Ecto neural progenitor cell (in vitro differentiated cells): Measurements from ENCODE around the gene DHCR24.
A peak's percentile ranks its signal among the peaks of the same experiment; 100 is the strongest.

Experiments used
- DNase-seq: peaks from one replicate; pipeline ENCODE4 v3.0.0-alpha.2; 2018; ENCODE audit warnings: low spot score

DHCR24 gene

GRCh38 chr1:54864460-54865208 lies 22.4 kb downstream of the DHCR24 start:
- no peak for DNase-seq

DNA sequence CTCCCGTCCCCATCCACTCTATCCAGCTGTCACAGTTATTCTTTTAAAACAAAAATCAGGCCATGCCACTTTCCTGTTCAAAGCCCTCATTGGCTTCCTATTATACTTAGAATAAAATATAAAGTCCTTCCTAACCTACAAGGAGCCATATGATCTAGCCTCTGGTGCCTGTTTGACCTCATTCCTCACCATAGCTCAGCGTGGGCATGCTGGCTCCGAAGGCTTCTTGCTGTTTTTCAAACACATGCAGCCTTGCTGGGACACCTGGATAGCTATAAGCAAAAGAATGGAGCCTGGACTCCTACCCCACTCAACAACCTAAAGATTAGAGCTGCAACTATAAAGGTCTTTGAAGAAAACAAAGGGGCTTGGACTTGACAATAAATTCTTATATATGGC lies 23.7 kb downstream of the DHCR24 start:
- no peak for DNase-seq

DNA sequence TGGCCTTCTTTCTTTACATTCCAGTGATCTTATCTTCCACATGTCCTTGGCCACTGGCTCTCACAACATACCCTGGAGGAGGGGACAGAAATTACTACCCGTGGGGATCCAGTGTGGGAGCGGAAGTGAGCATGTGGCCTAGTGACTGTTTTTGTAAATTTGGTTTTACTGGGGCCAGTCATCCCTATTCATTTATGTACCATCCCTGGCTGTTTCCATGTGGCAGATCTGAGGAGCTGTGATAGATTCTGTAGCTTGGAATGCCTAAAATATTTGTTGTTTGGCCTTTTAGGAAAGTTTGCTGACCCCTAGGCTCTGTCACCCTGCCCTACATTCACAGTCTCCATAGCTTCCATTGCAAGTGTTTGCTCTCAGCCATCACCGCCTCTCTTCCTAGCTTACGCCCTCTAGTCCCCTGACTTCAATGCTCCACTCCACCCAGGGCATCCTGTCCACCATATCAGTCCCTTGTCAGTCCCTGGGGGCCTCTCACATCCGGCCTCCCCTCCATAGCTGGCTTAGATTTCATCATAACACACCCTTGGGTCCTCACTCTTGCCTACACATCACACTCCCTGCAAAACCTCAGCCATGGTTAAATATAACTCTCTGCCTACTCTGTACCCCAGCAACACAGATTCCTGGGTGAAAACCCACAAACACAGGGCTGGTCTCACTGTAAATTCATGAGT lies 25.8 kb downstream of the DHCR24 start:
- no peak for DNase-seq

DNA sequence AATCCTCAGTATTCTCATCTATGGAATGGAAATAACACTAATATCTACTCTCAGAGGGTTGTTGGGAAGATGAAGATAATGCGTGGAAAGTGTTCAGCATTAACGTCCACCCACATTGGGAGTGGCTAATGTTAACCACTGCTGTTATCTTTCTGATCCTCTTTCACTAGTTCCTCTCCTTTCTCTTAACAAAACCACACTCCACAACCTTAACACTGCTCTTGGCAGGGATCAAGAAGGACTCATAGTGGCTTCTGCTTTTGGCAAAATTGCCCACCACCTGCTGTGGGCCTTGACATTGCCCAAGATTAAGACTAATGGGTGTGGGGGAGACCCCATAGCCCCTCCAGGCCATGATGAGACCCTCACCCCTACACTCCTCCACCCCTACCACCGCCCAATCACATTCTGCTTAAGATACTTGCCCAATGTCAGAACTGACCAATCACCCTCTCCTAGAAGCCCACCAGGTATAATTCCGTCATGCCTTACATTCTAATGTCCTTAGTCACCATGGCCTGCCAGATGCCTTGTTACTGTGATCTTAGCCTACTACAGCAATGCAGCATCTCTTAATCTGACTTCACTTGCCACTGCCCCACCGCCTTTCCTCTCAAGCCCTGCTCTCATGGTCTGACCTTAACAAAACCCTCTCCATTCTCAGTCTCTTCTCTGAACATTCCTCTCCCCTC lies 27.1 kb downstream of the DHCR24 start:
- no peak for DNase-seq

- no peak for DNase-seq
Measured at GRCh38 chr1:54857746-54858561, 29.0 kb downstream of the DHCR24 start.

DNA sequence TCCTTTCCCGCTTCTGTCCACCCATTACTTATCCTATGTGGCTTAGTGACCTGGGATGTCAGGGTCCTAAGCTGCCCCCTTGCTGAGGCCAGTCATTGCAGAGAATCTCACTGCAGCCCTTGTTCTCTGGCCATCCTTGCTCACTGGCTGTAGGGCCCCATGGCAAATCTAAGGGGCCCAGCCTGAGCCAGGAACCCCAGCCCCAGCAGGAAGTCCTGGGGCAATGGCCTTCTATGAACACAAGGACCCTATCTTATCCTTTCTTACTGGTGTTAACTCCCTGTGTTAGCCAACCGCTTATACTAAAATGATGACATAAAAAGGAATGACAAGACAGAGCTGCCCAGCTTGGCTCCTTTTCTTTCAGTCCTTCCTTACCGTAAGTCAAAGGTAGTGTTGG lies 29.9 kb downstream of the DHCR24 start:
- no peak for DNase-seq

DNA sequence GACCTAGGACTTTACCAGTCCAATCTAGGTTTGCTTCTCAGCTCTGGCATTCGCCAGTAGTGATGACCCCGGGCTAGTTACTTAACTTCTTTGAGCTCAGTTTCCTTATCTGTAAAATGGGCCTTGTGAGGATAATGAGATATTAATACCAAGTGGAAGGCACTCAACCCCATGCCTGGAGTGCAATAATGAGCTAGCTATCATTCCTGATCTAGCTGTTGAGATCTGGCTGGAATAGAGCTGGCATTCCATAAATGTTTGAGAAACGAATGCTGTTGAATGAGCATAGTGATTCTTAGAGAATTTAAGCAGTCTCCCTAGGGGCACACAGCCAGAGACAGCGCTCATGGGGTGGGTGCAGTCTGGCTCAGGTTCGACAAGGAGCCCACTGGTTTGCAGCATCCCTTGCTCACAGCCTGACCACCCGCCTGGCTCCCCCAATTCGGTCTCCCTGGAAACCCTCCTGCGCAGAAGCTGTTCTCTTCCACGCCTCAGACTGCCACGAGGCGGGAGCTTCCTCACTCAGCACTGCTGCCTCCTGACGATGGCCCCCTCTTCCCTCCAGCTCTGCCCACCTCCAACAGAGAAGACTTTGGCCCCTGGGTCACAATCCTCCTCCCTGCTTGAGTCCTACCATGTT lies 32.5 kb downstream of the DHCR24 start:
- no peak for DNase-seq

DNA sequence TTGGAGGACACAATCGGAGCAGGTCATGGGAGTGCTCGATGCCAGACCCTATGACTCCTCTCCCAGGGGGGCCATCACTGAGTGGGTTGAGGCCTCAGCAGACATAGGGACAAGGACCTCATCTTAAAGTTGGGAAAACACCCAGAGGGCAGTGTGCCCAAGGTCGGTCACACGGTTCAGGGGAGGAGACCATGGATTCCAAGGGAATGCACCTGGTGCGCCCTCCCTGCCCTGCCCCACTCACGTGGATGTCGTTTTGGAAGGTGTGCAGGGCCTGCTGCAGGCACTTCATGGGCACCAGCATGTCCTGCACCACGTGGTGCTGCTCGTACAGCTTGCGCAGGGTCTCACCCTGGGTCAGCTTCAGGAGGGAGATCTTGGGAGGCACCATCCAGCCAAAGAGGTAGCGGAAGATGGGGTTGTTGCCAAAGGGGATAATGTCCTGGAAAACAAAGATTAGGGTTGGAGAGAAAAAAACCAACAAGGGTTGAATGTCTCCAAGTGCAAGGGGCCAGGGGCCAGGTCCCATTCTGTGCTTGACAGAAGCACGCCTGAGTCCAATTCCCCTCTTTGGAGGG lies 33.1 kb downstream of the DHCR24 start:
- DNase-seq = no peak

DNA sequence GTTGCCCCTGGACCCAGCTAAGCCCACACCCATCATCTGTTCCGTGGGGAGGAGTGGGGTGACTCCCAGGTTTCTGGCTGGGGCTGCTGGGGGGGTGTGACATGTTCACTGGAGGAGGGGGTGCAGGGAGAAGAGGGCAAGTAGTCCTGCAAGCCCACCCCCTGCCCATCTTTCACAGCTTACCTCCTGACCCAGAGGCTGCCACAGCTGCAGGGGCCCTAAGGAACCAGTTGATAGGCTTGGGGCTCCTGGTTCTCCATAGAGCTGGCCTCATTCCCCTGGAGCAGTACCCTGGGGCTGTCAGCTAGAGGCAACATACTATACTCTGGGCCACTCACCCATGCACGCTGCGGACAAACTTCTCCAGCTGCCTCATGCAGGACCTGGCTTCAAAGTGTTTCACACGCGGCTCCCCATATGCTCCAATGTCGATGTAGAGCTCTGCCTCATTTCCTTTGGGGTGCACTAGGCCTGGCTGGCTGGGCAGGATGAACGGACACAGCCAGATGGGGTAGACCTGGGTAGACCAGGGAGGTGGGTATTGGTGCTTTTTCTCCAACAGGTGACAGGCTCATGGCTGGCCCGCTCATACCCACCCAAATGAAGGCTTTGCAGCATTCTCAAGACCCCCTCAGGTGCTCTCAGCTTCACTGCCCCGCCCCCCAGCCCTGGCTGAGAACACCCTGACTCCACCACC lies 33.8 kb downstream of the DHCR24 start:
- DNase-seq = no peak

GRCh38 chr1:54851936-54852524 lies 35.0 kb downstream of the DHCR24 start:
- DNase-seq = no peak

DNA sequence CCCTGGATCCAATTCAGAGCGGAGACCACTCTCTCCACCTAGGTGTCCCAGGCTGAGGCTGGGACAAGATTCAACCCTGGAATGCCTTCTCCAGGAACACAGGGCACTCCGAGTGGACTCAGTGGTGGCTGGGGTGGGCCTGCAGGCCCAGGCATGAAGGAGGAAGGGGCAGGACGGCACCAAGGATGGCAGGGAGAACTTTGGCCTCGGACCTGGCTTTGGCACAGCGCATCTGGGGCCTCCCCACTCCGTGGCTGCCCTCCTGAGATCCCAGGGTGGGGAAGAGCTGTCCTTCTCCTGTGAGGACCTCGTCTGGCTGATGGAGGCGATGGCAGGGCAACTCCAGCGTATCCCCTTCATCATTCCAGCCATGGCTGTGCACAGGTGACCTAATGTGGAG lies 35.6 kb downstream of the DHCR24 start:
- DNase-seq = no peak

DNA sequence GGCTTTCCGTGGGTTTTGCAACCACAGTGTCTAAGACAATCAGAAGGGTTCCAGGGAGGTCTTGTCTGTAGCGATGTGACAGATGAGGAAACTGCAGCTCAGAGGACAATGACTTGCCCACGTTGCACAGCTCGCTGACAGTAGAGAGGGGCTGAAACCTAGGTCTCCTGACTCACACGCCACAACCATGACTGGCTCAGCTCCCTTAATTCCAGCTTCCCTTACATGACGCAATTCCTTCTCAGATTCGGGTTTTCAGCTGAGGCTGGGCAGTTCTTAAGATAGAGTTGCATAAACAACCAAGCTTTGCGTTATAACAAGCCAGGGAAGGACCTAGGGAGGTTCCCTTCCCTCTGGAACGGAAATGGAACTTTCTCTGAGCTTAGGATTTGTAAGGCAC lies 36.3 kb downstream of the DHCR24 start:
- DNase-seq = no peak

DNA sequence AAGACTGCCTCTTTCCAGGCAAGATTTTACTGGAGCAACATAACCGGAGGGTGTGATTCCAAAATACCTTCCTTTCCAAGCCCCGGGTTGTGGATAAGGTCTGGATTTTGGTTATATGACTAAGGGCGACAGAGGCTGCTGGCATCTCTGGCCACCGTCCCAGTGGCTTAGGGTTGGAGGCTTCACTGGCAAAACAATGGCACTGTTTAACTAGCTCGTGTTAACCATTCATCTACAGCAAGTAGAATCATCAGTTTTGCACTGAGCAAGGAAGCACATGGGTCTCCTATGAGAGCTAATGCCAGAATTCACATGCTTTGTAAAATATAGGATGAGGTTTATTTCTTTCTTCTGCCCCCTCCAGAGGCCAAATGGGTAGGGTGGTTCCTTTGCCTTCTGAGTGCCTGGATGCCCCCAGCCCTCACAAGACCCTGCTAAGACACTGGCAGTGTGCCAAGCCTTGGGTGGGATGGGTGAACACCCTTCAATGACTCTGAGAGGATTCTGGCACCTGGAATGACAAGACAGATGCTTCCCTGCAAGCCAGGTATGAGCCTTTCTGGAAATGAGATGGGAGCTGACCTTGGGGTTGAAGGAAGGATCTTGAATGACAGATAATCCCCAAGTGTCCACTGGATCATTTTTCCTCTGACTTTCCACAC lies 36.8 kb downstream of the DHCR24 start:
- no peak for DNase-seq

- DNase-seq = no peak
Measured at GRCh38 chr1:54849219-54850068, 37.6 kb downstream of the DHCR24 start.

DNA sequence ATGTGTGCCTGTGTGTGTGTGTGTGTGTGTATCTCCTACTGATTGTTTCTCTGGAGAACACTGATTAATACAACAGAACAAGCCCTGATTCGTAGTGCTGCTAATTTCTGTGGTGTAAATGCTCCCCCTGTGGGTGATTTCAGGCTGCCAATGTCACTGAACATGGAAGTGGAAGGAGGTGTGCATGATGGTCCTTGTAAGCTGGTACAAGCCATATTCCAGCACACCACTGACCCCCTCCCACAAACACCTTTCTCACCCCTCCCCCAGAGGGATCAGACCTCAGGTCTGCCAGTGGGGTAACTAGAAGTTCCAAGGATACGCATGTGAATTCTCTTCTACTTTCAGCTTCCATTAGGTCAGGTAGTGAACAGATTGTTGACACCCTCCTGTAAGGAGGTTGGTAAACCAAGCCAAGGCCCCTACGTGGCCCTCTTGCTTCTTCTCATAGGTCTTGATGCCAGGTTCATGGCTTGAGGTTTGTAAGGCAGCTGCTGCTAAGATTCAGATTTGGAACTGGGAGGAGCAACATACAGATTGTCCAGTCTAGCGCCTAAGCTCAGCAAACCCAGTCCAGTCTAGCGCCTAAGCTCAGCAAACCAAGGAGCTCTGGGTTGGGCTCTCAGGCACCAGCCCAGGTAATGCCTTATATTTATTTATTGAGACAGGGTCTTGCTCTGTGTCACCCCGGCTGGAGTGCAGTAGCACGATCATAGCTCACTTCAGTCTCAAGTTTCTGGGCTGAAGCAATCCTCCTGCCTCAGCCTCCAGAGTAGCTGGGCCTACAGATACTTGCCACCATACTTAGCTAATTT lies 38.7 kb downstream of the DHCR24 start:
- DNase-seq = no peak

- DNase-seq = no peak
Measured at GRCh38 chr1:54846716-54847284, 40.2 kb downstream of the DHCR24 start.

- DNase-seq = peak; percentile 21
Measured at GRCh38 chr1:54846301-54846700, 40.7 kb downstream of the DHCR24 start.

DNA sequence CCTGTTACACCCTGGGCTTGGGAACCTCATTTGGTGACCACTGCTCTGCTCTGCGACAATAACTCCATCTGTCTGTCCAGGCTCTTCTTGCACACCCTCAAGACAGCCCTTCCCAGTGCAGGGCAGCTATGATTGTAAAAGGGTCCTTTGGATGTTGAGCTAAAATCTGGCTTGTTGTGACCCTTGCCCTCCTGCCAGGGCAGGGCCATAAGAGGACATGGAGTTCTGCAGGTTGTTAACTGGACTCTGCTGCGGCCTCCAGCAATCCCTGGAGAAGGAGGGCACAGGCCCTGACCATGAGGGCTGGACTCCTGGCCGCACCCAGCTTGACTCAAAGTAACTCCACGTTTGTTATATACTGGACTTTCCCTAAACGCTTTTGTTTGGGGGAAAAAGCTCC lies 41.2 kb downstream of the DHCR24 start:
- DNase-seq = peak; percentile 32
